ENCODE results near the gene HMX1.

The HMX1 gene

DNA sequence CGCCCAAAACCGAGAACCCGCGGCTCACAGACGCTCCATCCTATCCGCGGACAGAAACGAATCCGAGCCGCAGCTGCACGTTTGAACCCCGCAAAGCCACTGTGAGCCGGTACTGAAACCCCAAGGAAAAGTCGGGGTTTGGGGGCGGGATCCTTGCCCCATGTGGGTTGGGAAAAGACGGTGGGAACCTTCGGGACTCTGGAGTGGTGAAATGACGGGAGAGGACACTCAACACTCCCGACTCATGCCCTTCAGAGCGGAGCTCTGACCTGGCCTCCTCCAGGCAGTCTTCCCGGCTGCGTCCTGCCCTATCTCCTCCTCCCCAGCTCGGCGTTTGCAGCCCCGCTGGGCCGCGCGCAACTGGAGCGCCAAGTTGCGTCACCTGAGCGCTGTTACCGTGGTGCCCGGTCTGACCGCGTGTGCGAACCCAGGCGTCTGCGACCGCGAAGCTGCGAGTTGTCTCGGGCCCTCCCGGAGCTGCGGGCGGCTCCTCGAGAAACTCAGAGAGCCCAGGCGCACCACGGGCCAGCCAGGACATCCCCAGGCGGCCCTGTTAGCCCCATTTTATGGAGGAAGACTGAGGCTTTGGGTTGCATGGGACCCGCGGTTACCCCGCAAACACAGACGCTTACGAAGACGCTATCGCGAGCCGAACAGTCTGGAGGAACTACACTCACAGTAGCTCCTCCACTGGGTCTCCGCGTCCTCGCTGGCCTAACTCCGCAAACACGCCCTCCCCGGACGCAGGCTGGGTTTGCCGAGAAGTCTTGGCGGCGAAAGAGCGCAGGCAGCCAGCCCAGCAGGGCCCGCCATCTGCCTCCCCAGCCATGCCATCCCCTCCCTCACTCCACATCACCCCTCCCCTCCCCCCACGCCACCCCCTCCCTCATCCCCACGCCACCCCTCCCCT lies 20.3 kb upstream of the HMX1 start:
- no peak for DNase-seq

DNA sequence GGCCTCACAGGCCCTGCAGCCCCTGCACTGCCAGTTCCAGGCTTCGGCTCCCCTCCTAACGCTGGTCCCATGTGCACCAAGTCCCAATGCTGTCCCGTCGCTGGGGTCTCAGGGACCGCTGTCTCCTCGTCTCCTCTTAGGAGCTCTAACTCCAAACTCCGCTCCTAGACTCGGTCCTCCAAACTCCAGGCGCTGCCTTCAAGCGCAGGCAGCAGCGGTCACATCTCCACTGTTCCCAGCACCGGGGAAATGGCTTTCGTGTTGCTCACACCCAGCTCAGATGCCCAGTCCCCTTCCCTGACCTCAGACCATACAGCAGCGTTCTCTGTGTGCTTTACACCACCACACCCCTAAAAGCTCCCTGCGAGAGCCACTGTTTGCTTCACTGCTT lies 19.6 kb upstream of the HMX1 start:
- DNase-seq = no peak

DNA sequence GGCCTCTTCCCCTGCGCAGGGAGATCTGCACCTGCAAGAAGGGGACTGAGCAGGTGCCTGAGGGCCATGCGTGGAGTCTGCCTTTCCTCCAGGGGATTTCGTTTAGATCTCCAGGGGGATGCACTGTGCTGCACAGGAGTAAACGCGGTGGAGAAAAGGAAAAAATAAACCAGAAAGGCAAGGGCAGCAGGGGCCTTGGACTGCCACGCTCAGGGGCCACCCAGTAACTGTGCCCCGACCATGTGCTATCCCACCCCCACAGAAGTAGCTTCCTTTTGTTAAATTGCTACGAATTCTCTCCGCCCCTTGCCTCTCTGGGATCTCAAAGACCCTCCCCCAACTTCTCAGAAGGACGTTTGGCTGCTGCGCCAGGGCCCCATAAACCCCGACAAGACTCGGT lies 17.2 kb upstream of the HMX1 start:
- no peak for DNase-seq

DNA sequence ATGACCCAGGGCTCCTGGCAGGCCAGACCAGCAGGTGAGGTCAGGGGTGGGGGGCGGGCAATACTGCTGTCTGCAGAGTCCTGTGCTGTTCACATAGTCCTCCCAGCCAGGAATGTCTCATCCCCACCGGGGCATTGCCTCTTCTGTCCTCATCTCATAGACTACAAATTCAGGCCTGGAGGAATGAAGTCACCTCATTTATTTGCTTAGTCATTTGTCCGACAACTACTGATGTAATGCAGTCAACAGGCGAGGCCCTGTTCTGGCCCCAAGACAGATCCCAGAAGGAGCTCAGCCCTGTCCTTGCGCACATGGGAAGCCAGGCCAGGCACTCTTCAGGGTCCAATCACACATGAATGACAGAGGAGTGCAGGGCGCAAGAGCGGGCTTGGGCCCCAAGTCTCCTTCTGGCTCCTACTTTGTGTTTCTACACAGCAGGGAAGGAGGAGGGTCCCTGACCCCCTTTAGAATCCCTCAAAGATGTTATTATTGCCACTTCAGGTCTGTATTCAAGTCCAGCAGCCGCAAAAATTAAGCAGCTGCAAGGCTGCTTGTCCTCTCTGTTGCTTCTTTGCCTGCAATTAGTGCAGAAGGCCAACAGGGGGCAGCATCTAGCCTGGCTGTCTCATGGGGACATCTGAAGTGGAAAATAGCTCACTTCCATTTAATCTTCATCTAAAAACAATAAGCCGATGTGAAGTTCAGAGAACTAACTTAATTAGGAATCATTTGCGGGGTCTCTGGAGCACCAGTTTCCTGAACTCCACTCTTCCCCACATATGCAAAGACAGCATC lies 15.2 kb upstream of the HMX1 start:
- DNase-seq = no peak

DNA sequence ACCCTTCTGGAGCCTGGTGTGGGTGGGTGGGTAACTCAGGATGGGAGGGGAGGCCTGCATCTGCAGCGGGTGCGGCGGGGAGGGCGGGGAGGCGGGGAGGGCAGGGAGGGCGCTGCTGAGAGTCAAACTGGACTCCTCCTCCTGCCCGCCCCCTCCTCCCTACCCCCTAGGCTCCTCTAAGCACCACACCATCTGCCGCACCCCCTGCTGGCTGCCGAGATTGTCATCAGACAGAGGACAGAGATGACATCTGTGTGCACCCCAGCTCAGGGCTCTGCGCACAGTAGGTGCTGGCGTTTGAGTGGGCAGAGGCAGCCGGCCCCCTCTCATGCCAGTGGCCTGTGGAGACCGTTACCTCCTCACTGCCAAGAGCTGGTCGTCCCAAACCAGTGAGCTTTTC lies 10.6 kb upstream of the HMX1 start:
- no peak for DNase-seq

DNA sequence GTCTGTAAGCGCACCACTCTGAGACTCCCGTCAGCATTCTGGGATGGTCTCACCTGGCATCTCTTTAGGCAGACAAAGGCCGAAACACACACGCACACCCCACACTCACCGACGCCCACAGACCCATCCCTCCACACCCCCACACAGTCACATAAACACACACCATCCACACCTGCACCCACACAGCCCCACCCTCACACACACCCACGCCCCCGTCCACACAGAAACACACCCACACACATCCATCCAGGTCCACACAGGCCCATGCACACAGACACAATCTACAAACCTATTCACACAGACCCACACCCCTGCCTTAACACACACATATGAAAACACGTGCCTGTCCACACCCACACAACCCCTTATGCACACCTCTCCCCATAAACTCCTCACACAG lies 9.2 kb upstream of the HMX1 start:
- no peak for DNase-seq

DNA sequence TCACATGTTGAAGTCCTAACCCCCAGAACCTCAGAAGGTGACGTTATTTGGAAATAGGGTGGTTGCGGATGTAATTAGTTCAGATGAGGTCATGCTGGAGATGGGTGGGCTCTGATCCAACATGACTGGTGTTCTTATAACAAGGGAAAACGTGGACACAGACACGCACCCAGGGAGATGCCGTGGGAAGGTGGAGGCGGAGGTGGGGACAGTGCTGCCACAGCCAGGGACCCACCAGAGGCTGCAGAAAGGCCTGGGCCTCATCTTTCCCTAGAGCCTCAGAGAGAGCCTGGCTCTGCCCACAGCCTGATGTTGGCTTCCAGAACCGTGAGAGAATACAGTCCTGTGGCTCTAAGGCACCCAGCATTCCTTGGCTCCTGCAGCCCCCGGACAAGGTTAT lies 7.9 kb upstream of the HMX1 start:
- DNase-seq = no peak

DNA sequence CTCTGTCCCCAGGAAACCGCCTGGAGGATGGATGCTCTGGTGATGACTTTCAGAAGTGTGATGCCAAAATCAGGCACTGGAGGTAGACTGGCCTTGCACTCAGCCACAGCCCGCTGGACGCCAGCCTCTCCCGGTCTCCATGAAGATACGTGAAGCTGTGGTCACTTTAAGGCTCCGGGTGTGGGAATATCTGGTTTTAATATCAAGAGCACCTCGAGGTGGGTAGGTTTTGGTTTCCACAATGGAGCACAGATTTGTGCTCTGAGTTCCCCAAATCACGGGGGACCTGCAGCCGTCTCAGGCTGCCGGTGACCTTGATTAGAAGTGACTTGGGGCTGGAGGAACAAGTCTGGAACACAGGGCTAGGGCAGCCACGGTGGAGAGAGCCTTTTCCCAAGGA lies 6.8 kb upstream of the HMX1 start:
- DNase-seq = no peak

DNA sequence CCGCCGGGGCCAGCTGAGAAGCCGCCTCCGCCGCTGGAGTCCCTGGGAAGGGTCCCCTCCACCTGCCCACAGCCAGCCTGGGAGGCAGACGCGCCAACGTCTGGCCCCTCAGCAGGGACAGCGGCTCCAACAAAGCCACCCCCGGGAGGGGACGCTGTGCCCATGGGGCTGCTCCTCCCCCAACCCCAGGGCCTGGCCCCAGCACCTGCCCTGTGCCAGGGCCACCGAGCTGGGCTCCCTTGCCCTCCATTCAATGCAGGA lies 6.1 kb upstream of the HMX1 start:
- no peak for DNase-seq

DNA sequence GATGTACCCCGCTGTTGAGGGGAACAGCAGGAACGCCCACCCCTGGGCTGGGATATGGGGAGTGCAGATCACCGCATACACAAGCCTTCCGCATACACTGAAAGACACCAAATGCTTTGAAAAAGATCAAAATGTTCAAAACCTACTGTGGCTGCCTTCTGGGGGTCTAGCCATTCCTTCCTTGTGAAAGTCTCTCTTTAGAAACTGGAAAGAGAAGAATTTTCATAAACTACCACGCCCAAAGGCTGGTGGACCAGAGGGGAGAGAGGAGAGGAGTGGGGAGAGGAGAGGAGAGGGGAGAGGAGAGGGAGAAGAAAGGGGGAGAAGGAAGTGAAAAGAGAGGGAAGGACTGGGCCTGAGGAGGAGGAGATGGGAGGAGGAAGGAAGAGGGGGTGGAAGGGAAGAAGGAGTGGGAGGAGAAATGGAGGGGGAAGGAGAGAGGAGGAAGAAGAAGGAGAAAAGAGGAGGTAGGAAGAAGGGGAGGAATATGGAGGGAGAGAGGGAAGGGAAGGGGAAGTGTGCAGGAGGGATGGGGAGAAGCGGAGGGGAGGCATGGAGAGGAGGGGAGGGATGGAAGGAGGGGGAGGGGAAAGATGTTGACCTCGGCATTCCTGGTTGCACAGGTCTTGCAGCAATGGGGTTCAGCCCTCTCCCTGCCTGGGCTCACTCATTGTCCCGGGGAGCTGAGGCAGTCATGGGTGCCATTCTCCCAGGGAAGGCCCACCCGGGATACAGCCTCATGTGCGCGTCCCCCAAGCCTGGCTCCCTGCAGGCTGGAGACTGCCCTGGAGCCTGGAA lies 5.5 kb upstream of the HMX1 start:
- DNase-seq = no peak

DNA sequence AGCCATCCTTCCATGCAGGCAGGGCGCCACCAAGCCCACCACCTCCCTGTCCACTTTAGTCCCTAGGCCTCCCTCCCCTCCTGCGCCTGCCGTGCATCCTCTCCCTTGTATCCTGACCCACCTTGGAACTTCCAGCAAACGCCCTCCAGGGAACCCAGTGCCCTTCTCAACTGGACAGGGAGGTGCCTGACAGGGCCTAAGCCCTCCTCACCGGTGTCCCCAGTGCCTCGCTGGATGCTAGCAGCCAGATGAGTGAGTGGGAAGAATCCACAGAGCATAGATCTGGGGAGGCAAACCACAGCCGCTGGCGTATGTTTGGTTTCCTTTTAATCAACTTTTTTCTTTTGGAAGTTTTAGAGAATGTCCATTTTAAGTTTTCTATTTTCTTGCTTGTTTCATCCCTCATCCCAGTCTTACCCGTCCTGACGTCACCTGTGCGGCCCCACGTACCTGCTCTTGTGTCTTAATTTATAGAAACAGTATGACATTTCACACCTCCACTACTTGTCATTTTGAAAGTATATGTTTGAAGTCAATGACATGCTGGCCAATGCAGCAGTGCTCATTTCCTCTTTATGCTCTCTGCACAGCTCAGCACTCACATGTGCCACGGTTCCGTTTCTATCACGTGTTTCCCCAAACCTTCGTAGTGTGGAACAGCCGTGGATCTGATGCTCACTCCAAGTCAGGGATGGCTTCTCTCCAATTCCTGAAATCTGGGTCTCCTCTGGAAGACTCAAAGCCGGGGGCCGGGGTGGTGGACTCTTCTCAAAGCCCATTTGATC lies 3.4 kb upstream of the HMX1 start:
- DNase-seq = no peak

DNA sequence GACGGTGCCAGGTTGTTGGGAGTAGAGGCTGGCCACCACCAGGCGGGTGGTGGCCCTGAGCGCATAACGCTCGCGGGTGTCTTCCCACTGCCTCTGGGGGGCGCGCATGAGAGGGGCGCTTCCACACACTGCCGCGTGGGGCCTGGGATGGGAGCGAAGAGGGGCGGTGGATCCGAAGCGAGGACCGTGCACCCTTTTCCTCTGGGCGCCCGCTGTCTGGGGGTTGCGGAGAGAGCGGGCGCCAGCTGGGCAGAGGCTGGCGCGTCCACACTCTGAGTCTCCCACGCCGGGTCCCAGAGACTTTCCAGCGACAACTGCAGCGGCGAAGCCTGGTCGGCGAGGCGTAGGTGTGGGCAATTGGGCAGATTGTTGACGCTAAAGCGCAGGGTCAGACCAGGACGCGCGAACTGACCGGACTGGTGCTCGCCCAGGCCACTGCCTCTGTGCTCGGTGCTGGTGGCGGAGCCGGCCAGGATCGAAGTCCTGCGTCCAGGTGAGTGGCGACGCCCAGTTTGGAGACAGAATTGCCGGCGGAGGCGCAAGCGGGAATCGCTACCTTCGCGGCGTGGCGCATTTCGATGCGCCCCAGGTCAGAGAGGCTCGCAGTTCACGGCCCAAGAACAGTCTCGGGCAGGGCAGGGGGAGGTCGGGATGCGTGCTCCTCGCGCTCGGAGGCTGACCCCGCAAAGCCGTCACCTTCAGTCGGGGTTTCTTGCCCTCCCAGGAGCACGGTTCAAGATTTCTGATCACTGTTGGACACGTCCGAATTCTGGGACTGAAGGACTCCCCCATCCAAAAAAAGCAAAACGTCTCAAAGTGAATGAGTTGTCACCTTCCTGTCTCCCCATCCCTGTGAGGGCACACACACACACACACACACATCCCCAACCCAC lies 2.6 kb upstream of the HMX1 start:
- DNase-seq = no peak

DNA sequence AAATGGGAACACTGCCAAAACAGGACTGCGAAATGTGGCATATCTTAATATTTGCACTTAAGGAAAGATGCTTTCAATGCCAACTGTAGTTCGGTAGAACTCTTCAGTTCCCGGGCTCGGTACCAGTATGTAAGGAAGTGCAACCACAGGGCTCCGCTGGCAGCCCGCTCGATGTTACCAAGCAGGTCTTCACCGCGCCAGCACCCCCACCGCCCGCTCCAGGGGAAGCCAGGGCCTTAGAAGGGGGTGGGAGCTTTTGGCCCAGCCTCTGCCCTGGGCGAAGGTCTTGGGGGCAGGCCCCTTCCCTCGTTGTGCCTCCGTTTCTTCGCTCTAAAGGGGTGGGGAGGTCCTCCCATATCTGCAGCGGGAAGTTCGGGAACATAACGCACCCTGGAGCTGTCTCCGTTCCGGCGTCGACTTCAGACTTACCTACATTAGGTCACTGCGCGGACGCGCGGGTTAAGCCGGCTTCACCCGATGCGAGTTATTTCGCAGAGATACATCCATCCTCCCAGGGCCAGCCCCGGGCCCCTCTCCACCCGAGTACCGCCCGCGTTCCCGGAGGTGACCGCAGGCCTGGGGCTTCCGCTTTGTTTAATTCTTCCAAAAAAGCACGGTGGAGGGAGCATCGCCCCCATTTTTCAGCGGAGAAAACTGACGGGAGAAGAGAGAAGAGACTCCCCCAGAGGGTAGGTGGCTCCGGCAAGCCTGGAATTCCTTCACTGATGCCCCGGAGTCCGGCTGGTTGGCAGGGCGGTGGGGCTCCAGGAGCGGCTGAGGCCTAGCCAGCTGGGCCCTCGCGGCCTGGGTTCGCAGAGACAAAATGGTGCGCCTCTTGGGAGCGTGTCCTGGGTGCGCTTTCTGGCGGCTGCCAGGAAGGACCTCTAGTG lies 1.0 kb upstream of the HMX1 start:
- DNase-seq = no peak

DNA sequence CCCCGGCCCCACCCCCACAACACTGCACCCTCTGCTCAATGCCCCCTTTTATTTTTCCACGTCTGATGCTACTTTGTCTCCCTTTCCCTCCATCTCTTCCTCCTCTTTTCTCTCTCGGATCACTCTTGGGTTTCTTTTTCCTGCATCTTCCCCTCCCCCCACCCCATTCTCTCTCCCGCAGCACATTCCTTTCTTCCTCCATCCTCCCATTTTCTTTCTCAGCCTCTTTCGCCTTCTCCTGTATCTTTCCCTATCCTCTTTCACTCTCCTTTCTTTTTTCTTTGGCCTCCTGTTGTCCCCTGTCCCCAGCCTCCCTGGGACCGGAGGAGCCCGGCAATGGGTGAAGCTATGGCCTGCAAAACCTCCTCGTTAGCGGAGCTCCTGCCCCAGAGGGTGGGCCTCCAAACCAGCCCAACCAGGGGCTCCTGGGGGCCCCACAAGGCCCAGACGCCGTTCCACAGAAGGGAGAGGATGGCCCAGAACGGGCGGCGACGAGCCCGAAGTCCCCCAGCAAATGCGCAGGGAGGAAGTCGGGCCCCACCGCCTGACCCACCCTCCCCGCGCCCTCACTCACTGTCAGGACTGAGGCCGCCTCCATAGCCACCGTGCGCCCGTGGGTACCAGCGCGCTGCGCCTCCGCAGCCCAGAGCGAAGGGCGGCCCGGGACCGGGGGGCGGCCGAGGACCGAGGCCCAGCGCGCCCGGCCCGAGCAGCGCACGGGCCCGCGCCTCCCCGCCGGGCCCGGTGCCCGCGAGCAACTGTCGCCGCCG lies 807 bp downstream of the HMX1 start:
- no peak for DNase-seq

DNA sequence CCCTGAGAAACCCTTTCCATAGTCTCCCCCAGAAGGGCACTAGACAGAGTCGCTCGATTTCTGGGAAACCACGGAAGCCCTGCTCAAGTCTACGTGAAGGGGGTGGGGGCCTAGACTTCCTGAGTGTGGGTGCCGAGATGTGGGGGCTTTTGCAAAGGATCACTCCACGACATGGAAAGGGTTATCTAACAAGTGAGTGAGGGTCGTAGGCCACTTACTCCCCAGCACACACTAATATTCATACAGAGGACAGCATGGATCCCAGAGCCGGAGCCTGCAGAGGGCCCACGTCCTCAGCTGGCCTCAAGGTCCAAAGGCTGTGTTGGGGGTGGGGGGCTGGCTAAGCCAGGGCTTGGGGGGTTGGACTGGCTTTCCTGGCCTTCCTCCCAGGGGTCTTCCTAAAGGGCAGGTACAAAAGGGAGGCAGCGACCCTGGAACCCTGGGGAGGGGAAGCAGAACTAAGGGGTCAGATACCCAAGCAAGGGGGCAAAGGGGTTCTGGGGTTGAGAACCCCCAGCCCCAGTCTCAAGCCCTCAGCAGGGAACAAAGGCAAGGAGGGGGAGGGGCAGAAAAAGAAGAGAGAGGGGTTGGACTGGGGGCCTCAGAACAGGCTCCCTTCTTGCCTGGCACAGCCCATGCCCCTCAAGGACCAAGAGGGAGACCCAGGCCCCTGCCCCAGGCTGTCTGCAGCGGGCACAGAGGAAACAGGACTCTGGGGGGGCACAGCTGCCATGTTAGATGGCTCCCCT lies 1.6 kb downstream of the HMX1 start:
- no peak for DNase-seq

DNA sequence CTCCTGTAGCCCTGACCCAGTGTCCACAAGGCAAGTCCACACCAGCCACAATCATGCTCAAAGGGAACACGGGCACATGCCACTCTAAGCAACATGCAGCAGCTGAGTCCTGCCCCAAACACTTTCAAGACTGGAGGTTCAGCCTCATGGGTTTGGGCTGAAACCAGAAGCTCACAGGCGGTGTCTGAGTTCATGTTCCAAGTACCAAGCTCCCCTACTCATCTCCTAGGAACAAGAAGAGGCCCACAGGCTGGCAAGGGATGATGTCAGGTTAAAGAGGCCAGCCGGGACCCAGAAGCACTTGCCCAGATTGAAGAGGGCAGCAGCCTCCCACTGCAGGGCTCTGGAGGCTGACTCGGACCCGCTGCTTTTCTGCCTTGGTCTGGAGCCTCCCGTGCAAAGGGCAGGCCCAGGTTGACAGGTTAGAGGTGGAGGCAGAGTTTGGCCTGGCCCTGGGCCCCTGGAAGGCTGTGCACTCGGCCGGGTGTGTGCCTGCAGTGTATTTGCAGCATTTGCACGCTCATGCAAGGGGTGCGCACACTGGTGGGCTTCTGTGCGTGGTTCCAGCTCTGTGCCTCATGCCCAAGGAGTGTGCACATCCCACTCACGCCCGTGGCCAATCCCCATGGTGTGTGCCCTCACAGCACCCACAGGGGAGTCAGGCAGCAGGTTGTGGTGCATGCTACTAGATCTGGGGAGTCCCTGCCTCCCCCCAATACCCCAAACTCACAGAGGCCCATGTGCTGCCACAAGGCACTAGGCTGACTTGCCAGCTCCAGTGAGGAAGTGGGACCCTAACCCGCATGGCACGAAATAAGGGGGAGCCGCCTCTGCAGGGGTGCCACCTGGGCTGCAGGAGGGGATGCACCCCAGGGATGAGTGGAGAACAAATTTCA lies 2.4 kb downstream of the HMX1 start:
- no peak for DNase-seq

DNA sequence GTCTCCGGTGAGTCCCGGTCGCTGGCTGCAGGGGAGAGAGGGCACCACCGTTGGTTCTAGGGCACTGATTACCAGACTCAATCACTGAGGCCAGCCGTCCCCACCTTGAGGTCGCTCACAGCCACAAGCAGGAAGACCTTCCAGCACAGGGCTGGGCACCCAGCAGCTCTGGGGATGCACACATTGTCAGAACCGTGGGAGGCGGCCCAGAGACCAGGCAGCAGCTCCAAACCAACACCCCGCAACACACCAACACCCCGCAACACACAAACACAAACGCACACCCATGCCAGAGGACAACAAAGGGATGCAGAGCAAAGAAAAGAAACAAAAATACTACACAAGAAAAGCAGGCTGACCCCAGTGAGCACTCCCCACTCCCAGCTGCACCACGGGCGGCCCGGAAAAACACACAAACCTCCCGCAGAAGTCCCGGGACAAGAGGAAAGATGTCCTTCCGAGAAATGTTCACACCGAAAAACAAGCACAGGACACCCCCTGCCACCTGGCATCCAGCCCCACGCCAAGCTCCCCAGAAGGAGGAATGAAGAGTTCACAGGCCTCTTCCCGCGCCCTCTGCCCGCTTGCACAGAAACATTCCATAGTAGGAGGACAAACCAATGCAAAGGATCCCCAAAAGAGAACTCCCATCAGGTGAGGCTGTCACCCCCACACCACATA lies 3.2 kb downstream of the HMX1 start:
- DNase-seq = no peak

All from NCI-H146 (cell line).